ENCODE results near the gene GAB3.
A peak's percentile ranks its signal among the peaks of the same experiment; 100 is the strongest.

GRCh38 chrX:154749856-154750255, 1.0 kb downstream of the GAB3 start:
- TF ChIP-seq POLR2A (IDR thresholded peaks at IDR 0.05; ENCODE audit: low read length) (peak; percentile 62), GATA1 (IDR thresholded peaks at IDR 0.05; ENCODE audit: low read depth, low read length) (no peak)
